Measurements from ENCODE around the gene NME7.

DNA sequence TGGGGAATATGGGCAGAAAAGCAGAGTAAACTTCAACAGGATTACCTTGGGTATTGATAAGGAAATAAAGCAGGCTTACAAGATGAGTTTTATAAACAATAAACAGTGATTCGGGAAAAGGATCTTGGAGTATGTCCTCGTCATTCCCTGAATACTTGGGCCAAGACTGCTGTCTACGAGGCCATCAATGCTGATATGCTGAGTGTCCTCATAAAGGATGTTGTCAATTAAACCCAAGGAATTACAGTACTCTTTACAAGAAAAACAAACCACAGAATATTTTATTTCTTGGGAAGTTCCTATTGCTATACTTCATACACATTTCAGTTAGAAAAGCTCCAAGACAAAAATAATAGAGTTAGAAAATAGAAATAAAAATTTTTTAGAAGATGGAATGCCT lies 226.2 kb downstream of the NME7 start:
- no peak for TF ChIP-seq CTCF (conservative IDR thresholded peaks at IDR 0.05; ENCODE audit: low read length)
- no peak for TF ChIP-seq EZH2phosphoT487 (IDR thresholded peaks at IDR 0.05; ENCODE audit: borderline replicate concordance)

All from Loucy (cell line).